ENCODE measurements around the gene KCNJ1.

DNA sequence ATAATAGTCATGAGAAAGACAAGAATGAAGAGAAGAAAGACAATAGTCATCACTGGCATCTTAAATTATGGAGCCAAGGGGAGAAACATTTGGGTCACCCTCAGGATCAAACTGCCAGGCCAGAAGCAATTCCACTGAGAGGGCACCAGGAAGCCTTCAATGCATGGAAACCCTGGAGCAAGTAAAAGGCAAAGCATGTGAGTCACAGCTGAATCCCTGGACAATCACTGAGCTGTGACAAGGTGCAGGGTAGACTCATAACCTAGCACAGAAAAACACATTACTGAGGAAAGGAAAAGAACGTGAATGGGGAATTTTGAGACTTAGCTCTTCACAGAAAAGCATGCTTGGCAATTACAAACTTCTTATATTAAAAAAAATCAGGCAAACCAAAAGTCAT is 1.6 kb downstream of the KCNJ1 start:
- TF ChIP-seq POLR2A (IDR thresholded peaks at IDR 0.05) = no peak
- TF ChIP-seq, protein P1, sequence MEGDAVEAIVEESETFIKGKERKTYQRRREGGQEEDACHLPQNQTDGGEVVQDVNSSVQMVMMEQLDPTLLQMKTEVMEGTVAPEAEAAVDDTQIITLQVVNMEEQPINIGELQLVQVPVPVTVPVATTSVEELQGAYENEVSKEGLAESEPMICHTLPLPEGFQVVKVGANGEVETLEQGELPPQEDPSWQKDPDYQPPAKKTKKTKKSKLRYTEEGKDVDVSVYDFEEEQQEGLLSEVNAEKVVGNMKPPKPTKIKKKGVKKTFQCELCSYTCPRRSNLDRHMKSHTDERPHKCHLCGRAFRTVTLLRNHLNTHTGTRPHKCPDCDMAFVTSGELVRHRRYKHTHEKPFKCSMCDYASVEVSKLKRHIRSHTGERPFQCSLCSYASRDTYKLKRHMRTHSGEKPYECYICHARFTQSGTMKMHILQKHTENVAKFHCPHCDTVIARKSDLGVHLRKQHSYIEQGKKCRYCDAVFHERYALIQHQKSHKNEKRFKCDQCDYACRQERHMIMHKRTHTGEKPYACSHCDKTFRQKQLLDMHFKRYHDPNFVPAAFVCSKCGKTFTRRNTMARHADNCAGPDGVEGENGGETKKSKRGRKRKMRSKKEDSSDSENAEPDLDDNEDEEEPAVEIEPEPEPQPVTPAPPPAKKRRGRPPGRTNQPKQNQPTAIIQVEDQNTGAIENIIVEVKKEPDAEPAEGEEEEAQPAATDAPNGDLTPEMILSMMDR (IDR thresholded peaks at IDR 0.05) = no peak

Data from lower leg skin (tissue), 3 donors.